Dermis microvascular lymphatic vessel endothelial cell (primary cell): ENCODE results near the gene ARHGAP22. TPM values are rescaled to one million over a fixed set of nuclear protein-coding genes. Genes with fewer than 3 reads are reported as not detected.

ENCODE experiments used
- DNase-seq, 2 donors: peaks; one replicate each; pipeline versions ENCODE4 v3.0.0 to v3.0.0-alpha.2; 2010; ENCODE audit warnings: low read depth in 2 of 2
- total RNA-seq: library from RNA; depleted of rRNA; stranded (reverse); fragments of >200 nt; gene quantifications from 2 replicates; pipeline ENCODE4 v1.2.1, GENCODE V29; 2014

The ARHGAP22 gene
- total RNA-seq, 1 donor from 2014 or later: 5.3 TPM

- DNase-seq: no peak
Observed at GRCh38 chr10:48634198-48634983, 29.5 kb upstream of the ARHGAP22 start.

- no peak for DNase-seq
Observed at GRCh38 chr10:48633381-48634197, 28.7 kb upstream of the ARHGAP22 start.

- no peak for DNase-seq
Observed at GRCh38 chr10:48632166-48632565, 27.3 kb upstream of the ARHGAP22 start.

- no peak for DNase-seq
Observed at GRCh38 chr10:48627984-48628609, 23.2 kb upstream of the ARHGAP22 start.

GRCh38 chr10:48626986-48627731 lies 22.3 kb upstream of the ARHGAP22 start:
- peak in 1 of 2 donors; percentile 23 for DNase-seq

- no peak for DNase-seq
Observed at GRCh38 chr10:48626447-48626846, 21.6 kb upstream of the ARHGAP22 start.

GRCh38 chr10:48625826-48626134 lies 20.9 kb upstream of the ARHGAP22 start:
- DNase-seq: no peak

- peak in 1 of 2 donors; percentile 20 for DNase-seq
Observed at GRCh38 chr10:48623607-48624132, 18.8 kb upstream of the ARHGAP22 start.

- DNase-seq: no peak
Observed at GRCh38 chr10:48623009-48623408, 18.1 kb upstream of the ARHGAP22 start.

GRCh38 chr10:48620719-48621118 lies 15.8 kb upstream of the ARHGAP22 start:
- no peak for DNase-seq

- no peak for DNase-seq
Observed at GRCh38 chr10:48616436-48616835, 11.6 kb upstream of the ARHGAP22 start.

GRCh38 chr10:48614481-48615390 lies 9.9 kb upstream of the ARHGAP22 start:
- DNase-seq: no peak

GRCh38 chr10:48613016-48613415 lies 8.1 kb upstream of the ARHGAP22 start:
- DNase-seq: no peak

- DNase-seq: no peak
Observed at GRCh38 chr10:48612236-48612943, 7.5 kb upstream of the ARHGAP22 start.

- DNase-seq: no peak
Observed at GRCh38 chr10:48611133-48611532, 6.3 kb upstream of the ARHGAP22 start.

GRCh38 chr10:48610585-48611093 lies 5.8 kb upstream of the ARHGAP22 start:
- no peak for DNase-seq

- no peak for DNase-seq
Observed at GRCh38 chr10:48609899-48610584, 5.2 kb upstream of the ARHGAP22 start.

GRCh38 chr10:48609441-48609840 lies 4.6 kb upstream of the ARHGAP22 start:
- DNase-seq: no peak

- no peak for DNase-seq
Observed at GRCh38 chr10:48608976-48609375, 4.1 kb upstream of the ARHGAP22 start.
